GM19397 (cell line): ENCODE data around the gene RBM17.
"Not testable (repeated sequence)": the region's sequence is repeated elsewhere in the genome, so short reads cannot be mapped to it uniquely, and the experiment has no call there.

ENCODE experiments used
- ATAC-seq: cut with Tn5 transposase; IDR thresholded peaks from one replicate; pipeline ENCODE4 v1.9.1; 2021; ENCODE audit warnings: mild to moderate bottlenecking, moderate library complexity; ENCODE audit not compliant: unreplicated experiment

Gene RBM17

GRCh38 chr10:6056411-6057135 lies 32.3 kb upstream of the RBM17 start:
- ATAC-seq, result no peak

DNA sequence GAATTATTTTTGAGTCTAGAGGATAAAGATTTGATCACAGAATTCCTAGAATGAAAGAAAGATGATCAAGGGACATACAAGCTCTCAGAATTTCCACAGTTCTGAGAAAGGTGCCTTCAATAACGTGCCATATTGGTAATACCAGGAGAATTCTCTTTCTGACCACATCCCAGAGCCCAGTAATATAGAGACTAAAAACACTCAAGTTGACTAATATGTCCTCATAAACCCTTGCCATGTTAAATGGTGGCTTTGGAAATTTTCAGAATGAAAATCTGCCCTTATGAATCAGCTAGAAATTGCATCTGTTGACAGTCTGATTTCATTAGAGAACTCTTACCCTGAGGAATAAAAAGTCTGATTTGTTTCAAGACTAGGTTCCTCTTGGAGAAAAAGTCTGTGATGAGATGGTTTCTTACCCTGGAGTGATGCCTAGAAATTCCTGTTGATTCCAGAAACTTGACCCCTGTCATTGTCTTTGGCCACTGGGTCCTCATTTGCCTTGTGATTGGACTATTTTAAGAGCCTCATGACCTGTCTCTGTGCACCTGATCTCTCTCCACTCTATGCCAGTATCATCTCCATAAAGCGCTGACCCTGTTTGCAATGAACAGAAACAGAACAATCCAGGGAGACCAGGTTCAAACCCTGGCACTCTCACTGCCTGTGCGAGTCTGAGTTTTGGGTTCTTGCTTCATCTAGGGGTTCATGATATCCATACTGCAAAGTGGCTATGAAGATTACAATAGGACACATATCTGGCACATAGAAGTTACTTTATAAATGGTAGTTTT lies 30.0 kb upstream of the RBM17 start:
- ATAC-seq, result no peak

GRCh38 chr10:6059506-6059905 lies 29.3 kb upstream of the RBM17 start:
- ATAC-seq, result no peak

- ATAC-seq, result no peak
Observed at GRCh38 chr10:6061056-6061455, 27.8 kb upstream of the RBM17 start.

- ATAC-seq, result no peak
Observed at GRCh38 chr10:6062101-6062771, 26.6 kb upstream of the RBM17 start, which contains the start of gene IL2RA. TSS of gene IL2RA (minus strand) at chr10:6062367. CDS start at chr10:6062151, 216 bp downstream.

DNA sequence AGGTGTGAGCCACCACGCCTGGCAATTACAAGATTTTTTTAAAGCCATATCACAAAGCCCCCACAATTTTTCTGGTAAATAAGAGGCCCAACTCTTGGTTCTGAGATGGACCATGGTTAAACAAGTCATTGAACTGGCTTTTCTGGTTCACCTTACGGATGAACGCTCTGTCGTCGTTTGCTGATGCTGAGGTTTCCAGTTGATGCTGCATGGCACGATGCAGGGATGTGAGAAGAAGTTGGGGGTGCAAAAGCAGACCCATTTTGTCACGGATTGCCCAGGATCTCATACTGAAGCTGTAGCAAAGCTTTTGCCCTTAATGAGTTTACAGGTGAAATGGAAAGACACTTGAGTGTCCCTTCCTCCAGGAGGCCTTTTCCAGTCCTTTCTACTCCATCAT lies 24.7 kb upstream of the RBM17 start:
- ATAC-seq, result no peak

- not testable (repeated sequence) for ATAC-seq
Observed at GRCh38 chr10:6064726-6065125, 24.1 kb upstream of the RBM17 start.

DNA sequence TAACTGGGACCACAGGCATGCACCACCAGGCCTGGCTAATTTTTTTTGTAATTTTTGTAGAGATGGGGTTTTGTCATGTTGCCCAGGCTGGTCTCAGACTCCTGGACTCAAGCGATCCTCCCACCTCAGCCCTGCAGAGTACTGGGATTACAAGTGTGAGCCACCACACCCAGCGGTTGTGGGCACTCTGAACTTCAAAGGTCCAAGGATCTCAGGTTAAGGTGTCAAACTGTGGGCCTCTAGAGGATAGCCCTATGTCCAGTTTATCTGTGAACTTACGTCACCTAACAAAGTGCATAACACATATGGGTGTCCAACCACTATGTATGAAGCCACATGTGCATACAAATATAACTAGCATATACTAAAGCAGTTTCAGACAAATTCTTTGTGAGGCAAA lies 23.4 kb upstream of the RBM17 start:
- no peak for ATAC-seq

DNA sequence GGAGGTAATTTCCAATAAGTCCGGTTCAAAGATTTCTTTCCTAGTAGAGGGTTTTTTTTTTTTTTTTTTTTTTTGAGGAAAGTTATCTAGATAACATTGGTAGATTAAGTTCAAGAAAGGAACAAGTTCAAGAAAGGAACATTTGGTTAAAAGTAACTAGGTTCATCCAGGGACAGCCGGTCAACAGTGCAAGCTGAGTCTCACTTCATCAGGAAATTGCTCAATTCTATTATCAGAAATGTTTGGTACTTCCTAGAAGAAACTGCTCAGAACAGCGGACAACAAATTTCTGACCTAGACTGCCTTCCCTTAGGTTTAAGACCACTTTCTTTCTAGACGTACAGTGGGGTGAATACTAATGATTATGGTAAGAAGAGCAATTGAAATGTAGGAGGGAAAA lies 23.0 kb upstream of the RBM17 start:
- ATAC-seq, result no peak

DNA sequence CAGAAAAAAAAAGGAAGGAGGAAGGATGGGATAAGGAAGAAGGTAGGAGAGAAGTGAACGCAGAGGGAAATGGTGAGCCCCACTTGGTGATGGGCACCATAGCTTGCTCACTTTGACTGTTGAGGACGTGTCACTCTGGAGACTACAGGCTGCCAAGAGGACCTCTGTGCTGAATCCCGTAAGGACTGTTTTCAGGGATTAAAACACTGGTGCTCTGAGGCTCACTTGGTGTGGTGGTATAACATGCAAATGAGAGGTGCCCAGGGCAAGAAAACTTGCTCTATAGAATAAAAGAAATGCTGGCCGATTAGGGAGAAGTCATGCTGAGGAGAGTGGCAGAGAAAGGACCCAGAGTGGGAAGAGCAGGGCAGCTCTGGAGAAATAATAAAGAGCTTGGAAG lies 21.4 kb upstream of the RBM17 start:
- ATAC-seq, result no peak

DNA sequence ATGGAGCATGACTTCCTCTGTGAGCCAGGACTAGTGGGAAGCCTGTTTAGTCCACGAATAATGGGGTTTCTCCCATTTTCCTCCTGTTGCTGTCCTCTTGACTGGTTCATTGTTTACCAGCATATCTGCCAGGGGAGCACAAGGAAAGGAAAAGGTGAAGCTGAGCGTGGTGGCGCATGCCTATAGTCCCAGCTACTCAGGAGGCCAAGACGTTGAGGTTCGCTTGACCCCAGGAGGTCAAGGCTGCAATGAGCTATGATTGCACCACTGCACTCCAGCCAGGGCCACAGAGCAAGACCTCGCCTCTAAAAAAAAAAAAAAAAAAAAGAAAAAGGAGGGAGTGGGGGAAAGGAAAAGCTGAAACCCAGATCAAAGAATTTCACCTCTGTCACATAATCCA lies 20.8 kb upstream of the RBM17 start:
- no peak for ATAC-seq

DNA sequence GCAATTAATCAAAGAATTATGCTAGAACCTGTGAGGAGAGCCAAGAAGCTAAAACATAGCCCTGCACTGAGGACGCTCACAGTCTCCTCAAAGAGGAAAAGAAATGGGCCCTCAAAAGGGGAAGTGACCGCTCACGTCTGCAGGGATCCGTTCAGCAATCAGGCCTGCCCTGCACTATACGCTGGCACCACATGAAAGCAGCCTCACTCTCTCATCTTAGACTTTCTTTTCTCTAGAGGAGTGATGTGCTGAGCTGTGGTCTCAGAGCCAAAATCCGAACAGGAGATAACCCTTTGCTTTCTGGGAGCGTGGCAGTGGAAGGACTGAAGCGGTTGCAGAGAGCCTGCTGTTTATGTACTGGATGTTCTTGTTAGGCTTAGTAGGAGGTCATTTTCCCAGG lies 20.4 kb upstream of the RBM17 start:
- peak; percentile 46 for ATAC-seq

DNA sequence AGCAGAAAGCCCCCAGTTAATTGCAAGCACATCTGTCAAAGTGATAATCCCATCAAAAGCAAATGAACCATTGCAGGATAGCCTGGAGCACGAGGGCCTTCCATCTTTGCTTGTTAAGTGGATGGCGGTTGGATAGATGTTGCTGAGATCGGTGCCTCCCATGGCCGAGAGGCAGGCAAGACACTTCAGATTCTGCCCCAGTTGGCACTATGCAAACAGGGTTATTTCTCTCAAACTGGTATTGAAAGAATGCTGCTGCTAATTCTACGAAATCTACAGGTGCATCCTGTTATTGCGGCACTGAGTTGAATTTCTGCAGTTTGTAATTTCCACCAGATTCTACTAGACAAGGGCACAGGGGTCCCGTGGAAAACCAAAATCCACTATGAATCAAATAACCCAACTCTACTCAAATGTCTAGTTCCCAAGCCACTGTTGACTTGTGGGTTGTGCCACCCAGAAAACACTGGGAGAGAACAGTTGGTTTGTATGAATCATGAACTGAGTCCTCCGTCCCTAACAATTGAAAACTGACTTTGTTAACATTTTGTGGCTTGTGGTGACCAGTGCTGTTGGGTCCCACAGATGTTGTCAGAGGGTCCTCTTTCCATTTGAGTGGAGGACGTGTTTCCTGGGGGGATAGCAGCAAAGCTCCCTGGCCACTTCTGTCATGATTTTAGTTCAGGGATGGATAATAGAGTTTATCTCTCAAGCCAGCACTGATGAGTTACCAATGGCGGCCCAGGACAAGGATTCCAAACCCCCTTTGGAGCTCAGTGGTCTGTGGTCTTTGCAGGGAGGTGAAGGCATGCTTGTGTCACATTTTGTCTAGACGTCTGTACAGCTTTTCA lies 19.5 kb upstream of the RBM17 start:
- no peak for ATAC-seq

- ATAC-seq, result no peak
Observed at GRCh38 chr10:6070660-6071059, 18.2 kb upstream of the RBM17 start.

GRCh38 chr10:6071181-6072175 lies 17.4 kb upstream of the RBM17 start:
- ATAC-seq, result peak; percentile 5

DNA sequence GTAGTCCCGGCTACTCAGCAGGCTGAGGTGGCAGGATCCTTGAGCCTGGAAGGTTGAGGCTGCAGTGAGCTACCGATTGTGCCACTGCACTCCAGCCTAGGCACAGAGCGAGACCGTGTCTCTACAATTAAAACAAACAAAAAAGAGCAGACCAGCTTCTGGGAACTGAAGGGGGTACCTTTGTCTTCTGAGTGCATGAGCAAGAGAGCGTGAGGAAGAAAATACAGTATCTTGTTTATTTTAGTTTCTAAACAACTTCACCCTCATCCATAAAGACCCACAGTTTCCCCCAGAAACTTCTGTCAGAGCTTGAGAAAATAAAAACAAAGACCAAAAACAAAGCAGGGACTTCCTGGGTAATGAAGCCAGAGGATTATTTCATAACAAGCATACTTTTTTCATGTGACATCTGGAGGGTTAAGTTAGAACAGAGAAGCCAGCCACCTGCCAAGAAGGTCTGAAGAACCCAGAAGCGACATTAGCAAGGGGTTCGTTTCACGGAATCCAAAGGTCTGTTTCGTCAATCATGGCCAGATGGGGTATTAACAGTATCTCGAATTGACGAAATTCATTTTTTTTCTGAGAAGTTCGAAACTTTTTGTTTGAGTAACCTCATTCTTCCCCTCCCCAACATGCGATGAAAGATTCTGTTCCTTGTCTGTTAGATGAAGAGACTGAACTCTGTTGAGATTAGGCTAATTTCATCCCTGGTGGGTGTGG lies 16.5 kb upstream of the RBM17 start:
- ATAC-seq, result peak; percentile 58

- ATAC-seq, result no peak
Observed at GRCh38 chr10:6074489-6075301, 14.1 kb upstream of the RBM17 start.

GRCh38 chr10:6077071-6077675 lies 11.7 kb upstream of the RBM17 start:
- ATAC-seq, result no peak
